Measurements from ENCODE around the gene STYXL2.

Gene STYXL2

DNA sequence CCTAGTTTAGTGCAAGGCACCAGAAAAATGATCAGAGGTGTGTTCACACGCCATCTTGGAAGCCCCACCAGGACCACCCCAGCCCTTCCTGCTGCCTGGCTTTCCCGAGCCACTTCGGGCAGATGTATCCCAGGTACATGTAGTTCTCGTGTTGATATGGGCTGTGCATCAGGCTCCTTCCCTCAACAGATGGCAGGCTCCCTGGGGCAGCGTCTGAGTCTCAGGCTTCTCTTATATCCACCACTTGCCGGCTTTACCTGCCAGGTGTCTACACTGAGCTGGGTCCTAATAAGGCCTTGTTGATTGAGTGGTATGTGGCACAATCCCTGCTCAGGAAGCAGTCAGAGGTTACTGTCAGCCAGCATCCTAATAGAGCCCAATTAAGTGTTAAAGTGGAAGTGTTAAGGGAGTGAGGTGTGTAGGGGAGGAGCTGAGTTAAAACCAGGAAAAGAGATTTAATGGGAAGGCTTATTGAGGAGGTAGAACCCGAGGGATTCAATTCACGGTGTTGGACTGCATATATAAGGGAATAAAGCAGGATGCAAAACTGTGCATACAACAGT lies 12.2 kb upstream of the STYXL2 start:
- no peak for DNase-seq (ENCODE audit: low read depth in 2 of 2)

- DNase-seq (ENCODE audit: low read depth in 2 of 2), result no peak
Observed at GRCh38 chr1:167082511-167083027, 11.3 kb upstream of the STYXL2 start.

- DNase-seq (ENCODE audit: low read depth in 2 of 2), result no peak
Observed at GRCh38 chr1:167083066-167083665, 10.7 kb upstream of the STYXL2 start.

DNA sequence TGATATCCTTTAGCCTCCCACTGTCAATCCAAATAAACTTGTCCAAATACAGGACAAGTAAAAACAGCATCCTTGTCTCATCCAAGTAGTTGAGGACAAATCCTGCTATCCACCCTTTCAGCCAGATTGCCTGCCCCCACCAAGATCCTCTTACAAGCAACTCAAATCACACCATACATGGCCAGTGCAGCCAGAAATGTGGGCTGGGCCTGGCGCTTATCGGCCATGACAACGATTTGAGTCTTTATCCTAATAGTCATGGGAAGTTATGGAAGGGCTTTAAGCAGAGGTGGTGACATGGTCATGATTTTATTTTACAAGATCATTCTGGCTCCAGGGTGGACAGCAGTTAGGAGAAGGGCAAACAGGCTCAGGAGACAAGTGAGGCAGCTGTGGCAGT lies 10.0 kb upstream of the STYXL2 start:
- no peak for DNase-seq (ENCODE audit: low read depth in 2 of 2)

DNA sequence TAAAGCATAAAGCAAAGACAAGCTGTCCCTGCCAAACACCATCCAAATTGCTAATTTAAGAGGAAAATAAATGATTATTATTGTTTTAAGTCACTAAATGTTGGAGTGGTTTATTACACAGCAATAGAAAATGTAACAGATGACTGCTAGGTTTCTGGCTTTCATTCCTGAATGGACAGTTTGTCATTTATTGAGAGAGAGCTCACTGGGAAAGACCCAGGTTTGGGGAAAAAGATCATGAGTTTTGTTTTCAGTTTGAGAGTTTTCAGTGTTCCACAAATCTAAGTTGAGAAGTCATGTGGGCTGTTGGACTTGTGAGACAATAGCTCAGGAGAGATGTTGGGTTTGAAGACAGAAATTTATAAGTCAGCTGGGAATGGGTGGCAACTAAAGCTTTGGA lies 9.1 kb upstream of the STYXL2 start:
- DNase-seq (ENCODE audit: low read depth in 2 of 2), result no peak

DNA sequence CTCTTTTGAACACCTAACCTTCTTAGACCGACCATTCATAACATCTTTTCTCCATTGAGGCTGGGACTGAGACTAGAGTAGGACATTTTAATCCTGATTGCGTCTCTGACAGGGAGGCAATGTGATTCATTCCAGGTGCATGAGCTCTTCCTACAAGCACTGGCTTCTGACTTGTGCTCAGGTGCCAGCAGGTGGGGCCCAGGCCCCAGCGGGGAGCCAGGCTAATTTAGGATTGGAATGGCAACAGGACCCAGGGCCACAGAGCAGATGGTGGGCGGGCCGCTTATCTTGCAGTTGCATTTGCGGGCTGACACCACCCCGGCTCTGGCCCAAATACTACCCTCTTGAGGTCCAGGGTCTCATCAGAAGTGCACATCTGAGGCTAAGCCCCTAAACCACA lies 7.8 kb upstream of the STYXL2 start:
- DNase-seq (ENCODE audit: low read depth in 2 of 2), result no peak

DNA sequence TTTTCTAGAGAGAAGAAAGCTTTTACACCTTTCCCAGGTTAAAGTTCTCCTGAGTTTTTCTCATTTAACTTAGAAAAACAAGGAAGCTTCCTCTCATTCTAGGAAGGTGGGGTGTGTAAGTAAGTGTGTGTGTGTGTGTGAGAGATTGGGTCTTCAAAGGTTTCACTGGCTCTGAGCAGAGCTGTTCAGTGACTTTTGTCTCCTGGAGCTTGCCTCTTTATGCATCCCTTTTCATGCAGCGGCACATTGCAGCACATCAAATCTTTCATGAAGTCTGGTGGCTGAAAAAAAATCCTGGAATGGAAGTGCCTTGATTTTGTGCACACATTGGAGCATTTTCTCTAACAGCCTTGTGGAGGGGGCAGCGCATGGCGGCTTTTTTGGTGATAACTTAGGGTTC lies 7.1 kb upstream of the STYXL2 start:
- no peak for DNase-seq (ENCODE audit: low read depth in 2 of 2)

- DNase-seq (ENCODE audit: low read depth in 2 of 2), result no peak
Observed at GRCh38 chr1:167088746-167089417, 5.0 kb upstream of the STYXL2 start.

GRCh38 chr1:167089939-167090313 lies 3.9 kb upstream of the STYXL2 start:
- no peak for DNase-seq (ENCODE audit: low read depth in 2 of 2)

DNA sequence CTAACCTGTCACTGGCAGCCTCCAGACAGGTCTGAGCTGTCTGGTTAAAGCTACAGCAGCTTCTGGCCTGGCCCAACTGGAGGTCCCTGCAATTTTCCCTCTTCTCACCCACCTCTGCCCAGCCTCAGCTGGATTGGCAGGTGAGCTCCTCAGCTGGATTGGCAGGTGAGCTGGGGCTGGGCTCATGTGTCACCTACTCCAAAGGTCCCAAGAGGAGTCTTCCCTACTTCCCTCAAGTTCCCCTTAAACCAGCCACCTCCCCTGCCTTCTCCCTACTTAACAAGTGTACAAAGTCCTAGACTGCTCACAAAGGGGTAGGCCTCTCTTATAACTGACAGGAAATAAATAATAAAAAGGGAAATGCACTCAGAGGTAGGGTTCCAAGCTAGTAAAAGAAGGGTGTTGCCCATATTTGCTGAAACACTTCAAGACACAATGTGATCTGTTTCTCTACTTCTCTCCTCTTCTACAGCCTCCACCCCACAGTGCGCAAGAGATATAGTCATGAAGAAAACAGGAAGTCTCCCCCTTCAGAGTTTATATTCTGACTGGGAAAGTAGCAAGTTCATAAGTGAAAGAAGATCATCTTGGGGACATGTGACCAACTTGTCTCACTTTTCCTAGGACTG lies 3.4 kb upstream of the STYXL2 start, which contains the start of gene GPA33:
Gene GPA33 (minus strand): TSS at position 64 of the 629 bp plus-strand sequence. CDS start 90 bp downstream, outside the sequence.
- DNase-seq (ENCODE audit: low read depth in 2 of 2), result no peak

GRCh38 chr1:167092653-167093052 lies 1.2 kb upstream of the STYXL2 start:
- no peak for DNase-seq (ENCODE audit: low read depth in 2 of 2)

DNA sequence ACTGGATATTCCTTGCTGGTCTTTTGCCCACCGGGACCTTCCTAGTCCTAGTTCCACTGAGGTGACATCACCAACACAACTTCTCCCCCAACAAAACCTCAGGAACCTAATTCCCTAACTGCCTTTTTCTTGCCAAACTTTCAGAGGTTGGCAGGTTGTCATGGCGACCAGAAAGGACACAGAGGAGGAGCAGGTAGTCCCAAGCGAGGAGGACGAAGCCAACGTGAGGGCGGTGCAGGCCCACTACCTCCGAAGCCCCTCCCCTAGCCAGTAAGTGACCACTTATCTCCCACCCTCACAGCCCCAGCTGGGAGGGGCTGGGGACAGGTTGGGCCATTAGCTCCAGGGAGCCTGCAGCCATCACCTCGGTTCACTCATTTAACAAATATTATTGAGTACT lies 815 bp downstream of the STYXL2 start:
- no peak for DNase-seq (ENCODE audit: low read depth in 2 of 2)

GRCh38 chr1:167095368-167095767 lies 1.5 kb downstream of the STYXL2 start:
- no peak for DNase-seq (ENCODE audit: low read depth in 2 of 2)

DNA sequence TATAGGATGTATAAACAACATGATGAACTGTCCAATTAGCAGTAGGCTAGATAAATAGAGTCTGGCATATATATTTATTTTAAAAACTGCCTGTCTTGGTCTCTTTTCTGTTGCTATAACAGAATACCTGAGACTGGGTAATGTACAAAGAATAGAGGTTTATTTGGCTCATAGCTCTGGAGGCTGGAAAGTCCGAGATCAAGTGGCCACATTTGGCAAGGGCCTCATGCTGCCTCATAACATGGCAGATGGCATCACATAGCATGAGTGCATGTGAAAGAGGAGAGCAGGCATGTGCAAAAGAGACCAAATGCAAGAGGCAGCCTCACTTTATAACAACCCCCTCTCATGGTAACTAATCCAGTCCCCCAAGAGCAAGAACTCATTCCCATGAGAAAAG lies 6.0 kb downstream of the STYXL2 start:
- no peak for DNase-seq (ENCODE audit: low read depth in 2 of 2)

DNA sequence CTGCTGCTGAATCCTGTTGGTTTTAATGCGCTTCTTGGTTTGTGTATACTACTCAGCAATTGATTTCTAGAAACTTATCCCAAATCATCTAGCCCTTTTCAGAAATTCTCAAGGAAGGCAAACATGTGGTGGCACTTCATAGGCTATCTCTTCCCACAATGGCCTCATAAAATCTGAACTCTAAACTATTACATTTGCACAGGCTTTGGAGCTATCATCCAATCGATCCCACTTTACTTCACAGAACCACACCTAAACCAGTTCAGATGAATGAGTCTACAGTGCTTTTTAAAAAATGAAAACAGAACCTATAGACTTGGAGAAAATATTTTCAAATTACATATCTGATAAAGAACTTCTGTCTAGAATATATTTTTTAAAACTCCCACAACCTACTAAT lies 6.9 kb downstream of the STYXL2 start:
- no peak for DNase-seq (ENCODE audit: low read depth in 2 of 2)

GRCh38 chr1:167101754-167102153 lies 7.9 kb downstream of the STYXL2 start:
- DNase-seq (ENCODE audit: low read depth in 2 of 2), result no peak

- DNase-seq (ENCODE audit: low read depth in 2 of 2), result no peak
Observed at GRCh38 chr1:167102906-167103573, 9.2 kb downstream of the STYXL2 start.

DNA sequence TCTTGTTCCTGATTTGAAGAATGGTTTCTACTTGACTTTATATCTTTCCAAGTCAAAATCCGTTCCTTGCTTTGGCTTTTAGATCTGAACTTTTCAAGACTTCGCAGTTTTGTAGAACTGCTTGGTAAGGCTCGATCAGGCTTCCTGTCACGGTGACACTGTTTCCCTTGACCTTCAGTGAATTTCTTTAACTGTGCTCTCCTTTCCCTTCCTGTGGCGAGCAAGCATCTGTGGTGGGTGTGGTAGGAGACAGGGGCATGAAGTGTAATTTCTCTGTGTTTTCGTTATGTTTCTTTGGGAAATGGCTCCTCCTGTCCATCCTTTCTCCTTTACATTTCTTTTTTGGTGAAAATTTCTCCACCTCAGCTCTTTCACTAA lies 10.4 kb downstream of the STYXL2 start:
- no peak for DNase-seq (ENCODE audit: low read depth in 2 of 2)

GRCh38 chr1:167105271-167106118 lies 11.6 kb downstream of the STYXL2 start:
- DNase-seq (ENCODE audit: low read depth in 2 of 2), result no peak

GRCh38 chr1:167106119-167106461 lies 12.2 kb downstream of the STYXL2 start:
- DNase-seq (ENCODE audit: low read depth in 2 of 2), result no peak

DNA sequence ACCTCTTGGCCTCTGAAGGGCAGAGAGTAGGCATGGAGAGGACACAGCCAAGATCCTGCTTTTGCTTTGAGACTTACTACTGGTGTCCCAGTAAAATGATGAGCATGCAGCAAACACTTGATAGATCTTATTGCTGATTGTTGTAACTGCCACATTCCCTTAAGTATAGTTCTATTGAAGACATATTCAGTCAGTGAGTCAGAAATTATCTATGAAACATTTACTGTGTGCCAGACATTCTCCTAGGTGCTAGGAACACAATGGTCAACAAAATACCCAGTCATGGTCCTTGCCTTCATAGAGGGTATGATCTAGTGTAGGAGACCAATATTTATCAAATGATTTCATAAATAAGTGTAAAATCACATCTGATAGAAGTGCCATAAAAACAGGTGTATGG lies 13.6 kb downstream of the STYXL2 start:
- DNase-seq (ENCODE audit: low read depth in 2 of 2), result no peak
